ENCODE results near the gene GOLGA6L7.
A peak's percentile ranks its signal among the peaks of the same experiment; 100 is the strongest.

GRCh38 chr15:28885630-28886430 is 37.4 kb upstream of the GOLGA6L7 start, which contains the start of gene APBA2:
- peak; percentile 26 for TF ChIP-seq CTCF (IDR thresholded peaks at IDR 0.05)
- peak; percentile 25 for TF ChIP-seq EZH2 (IDR thresholded peaks at IDR 0.05)
